ENCODE measurements around the gene ZNF32.
"Not testable (repeated sequence)": the region's sequence is repeated elsewhere in the genome, so short reads cannot be mapped to it uniquely, and the experiment has no call there.

The ZNF32 gene

DNA sequence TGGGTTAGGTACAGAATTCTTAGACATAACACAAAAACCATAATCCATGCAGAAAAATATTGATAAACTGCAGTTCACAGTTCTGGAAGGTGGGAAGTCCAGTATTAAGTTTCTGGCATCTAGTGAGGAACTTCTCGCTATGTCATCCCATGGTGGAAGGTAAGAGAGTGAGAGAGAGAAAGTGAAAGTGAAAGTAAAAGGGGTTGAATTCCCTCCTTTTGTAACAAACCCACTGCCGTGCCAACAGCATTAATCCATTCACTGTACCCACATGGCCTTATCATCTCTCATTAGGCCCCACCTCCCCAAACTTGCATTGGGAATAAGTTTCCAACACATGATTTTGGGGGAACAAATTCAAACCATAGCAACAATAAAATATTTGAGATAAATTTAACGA, 25.3 kb downstream of the ZNF32 start:
- no peak for DNase-seq

DNA sequence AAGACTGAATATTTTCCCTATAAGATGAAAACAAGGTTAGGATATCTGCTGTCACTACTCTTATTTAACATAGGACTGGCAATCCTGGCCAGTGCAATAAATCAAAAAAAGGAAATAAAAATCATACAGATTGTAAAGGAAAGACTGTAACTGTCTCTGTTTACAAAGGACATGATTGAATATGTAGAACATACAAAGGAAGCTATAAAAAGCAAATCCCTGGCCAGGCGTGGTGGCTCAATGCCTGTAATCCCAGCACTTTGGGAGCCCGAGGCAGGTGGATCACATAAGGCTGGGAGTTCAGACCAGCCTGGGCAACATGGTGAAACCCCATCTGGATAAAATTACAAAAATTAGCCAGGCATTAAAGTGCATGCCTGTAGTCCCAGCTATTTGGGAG, 26.6 kb downstream of the ZNF32 start:
- no peak for DNase-seq

DNA sequence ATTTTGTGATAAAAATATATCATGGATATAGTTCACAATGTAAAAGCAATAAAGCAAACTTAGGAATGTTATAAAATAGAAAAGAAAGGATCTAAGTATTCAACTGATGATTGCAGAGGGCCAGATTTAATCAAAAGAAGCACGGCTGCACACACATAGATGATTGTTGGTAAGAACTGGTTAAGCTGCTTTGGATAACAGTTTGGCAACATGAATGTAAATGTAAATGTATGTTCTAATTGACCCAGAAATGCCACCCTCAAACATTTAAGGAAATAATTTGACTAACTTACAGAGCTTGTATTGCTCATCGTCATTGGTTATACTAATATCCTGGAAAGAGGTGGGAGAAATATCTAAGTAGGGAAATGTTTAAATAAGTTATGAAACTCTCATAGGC, 29.3 kb downstream of the ZNF32 start:
- no peak for DNase-seq

DNA sequence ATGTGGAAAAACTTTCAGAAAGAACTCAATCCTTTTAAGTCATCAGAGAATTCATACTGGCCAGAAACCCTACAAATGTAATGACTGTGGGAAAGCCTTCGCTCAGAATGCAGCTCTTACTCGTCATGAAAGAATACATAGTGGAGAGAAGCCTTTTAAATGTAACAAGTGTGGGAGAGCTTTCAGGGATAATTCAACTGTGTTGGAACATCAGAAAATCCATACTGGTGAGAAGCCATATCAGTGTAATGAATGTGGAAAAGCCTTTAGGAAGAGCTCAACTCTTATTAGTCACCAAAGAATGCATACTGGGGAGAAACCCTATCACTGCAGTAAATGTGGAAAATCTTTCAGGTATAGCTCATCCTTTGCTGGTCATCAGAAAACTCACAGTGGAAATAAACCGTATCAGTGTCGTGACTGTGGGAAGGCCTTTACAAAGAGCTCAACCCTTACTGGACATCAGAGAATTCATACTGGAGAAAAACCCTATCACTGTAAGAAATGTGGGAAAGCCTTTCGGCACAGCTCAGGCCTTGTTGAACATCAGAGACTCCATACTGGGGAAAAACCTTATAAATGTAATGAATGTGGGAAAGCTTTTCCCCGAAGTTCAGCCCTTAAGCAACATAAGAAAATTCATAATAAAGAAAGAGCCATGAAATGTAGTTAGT, 31.8 kb downstream of the ZNF32 start:
- DNase-seq: no peak

DNA sequence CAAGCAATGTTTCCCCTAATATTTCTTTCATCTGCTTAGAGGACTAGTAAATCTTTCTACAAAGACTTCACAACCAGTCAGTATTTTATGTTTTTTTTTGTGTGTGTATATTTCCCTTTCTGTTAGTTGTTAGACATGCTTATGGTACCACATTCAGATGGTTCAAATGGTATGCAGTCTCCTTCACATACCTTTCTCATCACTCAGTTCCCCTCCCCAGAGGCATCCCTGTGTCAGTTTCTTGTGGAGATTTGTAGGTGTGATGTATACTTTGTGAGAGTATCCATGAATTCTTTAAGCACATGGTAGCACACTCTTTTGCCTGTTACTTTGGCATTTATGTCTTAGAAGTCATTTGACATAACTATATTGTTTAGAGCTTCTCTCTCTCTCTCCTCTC, 38.0 kb downstream of the ZNF32 start:
- no peak for DNase-seq

DNA sequence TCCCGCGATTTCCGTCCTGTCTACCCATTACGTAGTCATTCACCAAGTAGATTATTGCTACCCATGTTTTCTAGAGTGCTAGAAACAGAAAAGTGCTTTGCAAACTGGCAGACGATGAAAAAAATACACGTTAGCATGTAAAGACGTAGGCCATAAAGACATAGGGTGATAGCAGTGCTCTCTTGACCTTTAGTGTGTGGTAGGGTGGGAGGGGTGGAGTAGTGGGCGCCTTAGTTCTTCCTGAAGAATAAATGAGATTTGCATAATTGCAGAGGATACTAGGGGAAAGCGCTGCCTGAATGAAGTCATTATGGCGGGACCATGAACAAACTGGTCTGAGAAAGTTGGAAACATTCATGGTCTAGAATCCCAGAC, 41.5 kb downstream of the ZNF32 start:
- DNase-seq: no peak

DNA sequence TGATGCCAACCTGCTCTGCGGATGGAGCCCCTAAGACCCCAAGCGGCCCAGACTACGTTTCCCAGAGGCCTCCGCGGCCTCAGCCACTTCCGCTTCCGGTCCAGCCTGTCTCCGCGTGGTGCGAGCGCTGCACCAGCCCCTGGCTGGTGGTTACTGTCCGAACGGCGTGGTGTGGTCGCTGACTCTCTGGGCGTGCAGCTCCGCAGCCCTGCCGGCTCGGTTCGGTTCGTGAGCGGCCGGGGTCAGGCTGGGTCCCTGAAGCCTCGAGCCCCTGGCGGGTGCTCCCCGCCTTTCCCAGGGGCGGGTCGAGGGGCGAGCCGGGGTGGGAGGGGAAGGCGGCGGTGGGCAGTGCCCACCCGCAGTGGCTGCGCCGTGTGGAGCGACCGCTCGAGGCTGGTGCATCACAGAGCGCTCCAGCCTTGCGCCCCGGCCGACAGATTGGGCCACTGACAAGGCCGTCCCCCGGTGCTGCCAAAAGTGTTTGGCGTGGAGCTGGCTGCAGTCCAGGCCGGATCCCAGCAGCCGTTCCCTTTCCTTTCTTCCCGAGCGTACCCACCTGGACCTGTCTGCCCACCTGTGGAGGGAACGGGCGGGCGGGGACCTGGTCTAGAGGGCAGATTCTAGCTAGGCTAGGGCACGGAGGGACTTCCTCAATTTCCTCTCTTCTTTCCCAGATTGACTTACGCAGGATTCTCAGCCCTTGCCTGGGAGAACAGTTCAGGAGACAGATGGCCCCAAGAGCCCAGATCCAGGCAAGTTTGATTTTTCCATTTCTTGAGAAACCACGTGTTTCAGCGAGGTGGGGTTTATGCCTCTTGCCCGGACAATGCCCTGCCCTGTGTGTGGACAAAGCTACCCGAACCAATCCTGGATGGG, 42.1 kb downstream of the ZNF32 start, which contains the start of gene ZNF485:
ZNF485 (plus strand) TSS at position 116 of the 876 bp plus-strand sequence; CDS start at position 729, 613 bp downstream.
- no peak for DNase-seq

DNA sequence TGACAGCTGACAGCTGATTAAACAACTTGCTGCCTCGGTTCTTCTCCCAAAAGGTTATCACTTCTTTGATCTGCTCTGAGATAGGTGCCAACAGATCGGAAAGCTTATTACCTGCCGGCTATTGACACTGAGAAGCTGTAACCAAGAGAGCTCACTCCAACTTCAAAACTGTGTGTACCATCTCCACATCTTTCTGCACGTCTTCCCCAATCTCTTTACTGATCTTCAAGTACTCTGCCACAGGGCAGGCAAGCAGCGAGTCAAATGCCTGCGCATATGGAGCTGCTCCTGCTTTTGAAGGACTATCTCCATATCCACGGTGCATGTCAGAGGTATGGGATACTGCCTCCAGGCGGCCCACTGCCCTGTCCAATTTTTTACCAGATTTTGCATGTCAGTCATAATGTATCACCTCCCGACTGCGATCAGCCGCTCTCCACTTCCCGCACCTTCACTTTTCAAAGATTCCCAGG, 42.8 kb downstream of the ZNF32 start:
- no peak for DNase-seq

DNA sequence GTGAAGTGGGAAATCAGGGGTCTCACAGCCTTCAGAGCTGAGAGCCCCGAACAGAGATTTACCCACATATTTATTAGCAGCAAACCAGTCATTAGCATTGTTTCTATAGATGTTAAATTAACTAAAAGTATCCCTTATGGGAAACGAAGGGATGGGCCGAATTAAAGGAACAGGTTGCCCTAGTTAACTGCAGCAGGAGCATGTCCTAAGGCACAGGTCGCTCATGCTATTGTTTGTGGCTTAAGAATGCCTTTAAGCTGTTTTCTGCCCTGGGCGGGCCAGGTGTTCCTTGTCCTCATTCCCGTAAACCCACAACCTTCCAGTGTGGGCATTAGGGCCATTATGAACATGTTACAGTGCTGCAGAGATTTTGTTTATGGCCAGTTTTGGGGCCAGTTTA, 47.1 kb downstream of the ZNF32 start:
- not testable (repeated sequence) for DNase-seq

DNA sequence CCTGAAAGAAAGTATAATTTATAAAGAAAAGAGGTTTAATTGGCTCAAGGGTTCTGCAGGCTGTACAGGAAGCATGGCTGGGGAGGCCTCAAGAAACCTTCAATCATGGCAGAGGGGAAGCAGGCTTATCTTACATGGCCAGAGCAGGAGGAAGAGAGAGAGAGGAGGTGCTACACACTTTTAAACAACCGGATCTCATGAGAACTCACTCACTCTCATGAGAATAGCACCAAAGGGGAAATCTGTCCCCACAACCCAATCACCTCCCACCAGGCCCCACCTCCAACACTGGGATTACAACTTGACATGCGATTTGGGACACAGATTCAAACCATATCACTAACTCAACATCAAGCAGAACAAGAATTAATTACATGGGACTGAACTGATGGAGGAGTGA, 49.3 kb downstream of the ZNF32 start:
- DNase-seq: no peak

DNA sequence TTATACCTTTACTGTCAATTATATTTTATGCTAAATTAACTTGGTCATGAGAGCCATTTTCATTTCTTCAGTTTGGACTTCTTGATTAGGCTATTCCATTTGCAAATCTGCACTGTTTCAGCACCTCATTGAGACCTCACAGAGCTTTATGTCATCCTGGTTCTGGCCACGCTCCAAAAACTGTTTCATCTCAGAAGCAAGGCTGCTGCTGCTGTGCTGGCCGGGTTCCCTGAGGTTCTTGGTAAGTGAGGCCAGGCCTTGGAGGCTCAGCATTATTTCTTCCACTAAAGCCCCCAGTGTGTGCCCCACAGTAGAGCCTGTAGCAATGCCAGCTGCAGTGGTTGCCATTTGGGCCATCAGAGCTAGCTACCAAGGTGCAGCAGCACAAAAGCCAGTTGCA, 50.2 kb downstream of the ZNF32 start:
- no peak for DNase-seq

DNA sequence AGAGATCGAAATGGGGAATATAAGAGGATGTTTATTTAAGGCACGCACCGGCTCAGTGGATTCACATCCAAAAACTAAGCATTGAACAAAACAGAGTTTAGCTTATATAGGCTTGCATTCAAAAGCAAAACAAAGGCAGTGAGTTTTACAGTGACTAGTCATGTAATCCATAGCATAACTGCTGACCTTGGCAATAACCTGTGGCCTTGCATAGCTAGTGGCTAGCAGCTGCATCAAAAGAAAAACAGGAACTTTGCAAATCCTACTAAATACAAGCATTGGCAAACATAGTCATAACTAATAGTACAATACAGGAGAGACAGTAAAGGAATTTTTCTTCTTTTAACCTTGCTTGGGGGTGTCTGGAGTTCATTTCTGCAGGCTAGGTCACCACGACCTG, 52.1 kb downstream of the ZNF32 start:
- DNase-seq: no peak

DNA sequence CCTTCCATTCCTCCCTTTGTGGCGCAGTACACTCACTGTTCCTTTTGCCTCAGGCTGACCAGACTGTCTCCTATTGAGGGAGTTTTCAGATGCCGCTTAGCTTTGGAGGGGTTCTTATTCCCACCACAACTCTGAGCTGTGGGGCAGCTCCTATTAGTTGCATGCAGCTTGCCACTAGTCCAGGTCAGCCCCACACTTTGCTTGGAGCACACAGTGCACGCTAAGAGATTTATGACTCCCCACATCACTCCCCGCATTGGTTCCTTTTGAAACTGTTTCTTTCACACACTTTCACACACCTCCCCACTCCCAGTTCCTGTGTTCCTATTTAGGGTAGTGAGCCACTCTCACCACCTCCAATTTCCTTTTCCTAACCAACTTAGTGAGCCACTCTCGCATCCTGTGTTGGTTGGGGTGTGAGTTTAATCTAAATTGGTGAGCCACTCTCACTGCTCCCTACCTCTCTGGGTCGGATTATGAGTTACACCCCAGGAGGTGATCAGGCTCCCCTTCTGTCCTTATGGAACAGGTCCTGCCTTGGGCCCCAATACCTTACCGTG, 52.9 kb downstream of the ZNF32 start:
- no peak for DNase-seq

DNA sequence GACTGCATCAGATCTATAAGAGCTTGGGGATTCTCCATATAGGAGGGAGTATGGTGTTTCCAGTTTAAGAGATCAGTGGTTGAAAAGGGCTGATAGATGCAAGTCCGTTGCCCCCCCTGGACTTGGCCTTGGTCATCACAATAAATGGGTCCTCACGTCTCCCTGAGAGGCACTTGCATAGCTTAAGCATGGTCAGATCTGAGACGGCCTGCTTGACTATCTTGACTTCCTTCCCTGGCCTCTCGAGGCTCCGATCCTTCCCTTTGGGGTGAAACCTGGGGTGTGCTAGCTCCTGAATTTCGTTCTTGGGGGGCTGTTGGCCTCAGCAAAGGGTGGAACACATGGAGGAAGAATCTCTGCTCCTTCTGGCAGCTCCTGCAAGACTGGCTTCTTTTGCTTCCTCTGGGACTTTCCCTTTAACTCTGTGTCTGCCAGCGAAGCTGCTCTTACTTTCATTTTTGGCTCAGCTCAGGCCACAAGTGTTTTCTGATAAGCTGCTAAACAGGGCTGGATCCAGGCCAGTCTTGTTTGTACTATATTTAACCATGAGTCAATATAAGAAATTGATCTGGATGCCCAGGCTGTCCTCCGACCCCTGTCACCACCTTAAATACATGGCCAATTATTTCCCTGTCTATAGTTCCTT, 53.6 kb downstream of the ZNF32 start:
- DNase-seq: no peak

Data from SIG-M5 (cell line).